ENCODE results near the gene CLEC12A. TPM values are rescaled to one million over a fixed set of nuclear protein-coding genes. Genes with fewer than 3 reads are reported as not detected.

CLEC12A gene
- not detected in 2 replicates for total RNA-seq

DNA sequence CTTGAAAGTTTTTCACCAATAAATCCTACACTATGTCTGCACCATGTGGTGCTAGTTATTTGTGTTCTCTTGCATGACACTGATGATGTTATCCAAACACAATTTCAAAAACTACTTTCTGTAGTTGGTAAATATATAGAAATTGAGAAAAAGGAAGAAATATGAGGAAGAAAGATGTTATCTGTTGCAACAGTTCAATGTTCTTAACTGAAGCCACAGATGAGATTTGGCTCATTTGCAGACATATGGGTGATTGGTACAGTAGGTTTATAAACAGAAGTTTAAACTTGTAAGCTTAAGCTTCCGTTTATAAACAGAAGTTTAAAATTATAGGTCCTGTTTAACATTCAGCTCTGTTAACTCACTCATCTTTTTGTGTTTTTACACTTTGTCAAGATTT, at the start of gene CLEC12A:
CLEC12A (plus strand) TSS at position 229 of the 400 bp plus-strand sequence. CDS start 188 bp downstream, outside the sequence.

GRCh38 chr12:9932270-9932669, 38.9 kb upstream of the CLEC12A start, which contains the start of gene CLEC2A:
TSS of gene CLEC2A (minus strand) at chr12:9932370. CDS start at chr12:9932329, 41 bp downstream.

DNA sequence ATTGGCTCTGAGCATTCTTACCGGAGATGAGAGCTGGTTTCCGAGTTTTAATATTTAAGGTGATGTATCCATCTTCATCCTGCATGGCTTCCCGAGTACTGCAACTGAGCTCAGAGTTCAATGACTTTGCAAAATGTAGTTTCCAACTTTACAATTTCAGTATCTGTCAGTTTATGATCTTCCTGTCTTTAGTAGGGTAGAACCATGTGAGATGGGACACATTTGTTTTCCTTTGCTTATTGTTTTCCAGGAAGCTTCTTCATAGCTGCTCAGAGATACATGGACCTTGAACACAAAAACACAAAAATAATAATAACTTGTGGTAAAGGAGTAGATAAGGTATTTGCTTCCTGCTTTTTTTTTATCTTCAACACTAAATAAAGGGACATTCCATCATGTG, 27.8 kb downstream of the CLEC12A start, which contains the start of gene CLEC1B:
CLEC1B (minus strand) TSS at position 106 of the 400 bp plus-strand sequence; CDS start at position 85, 21 bp downstream.

GRCh38 chr12:10030446-10030845, 59.2 kb downstream of the CLEC12A start, which contains the start of gene CLEC9A:
TSS of gene CLEC9A (plus strand) at chr12:10030682. CDS start at chr12:10052688, 22,006 bp downstream.

Other genes starting within 250 kb of the CLEC12A start
- not detected in 2 replicates for gene CLECL1, start 238.3 kb upstream of the CLEC12A start, total RNA-seq
- gene CD69, start 210.5 kb upstream of the CLEC12A start, total RNA-seq, result 0.14 TPM in 1 of 2 replicates, not detected in the other
- 0.18 and 0.43 TPM in 2 replicates for gene KLRF1, start 143.9 kb upstream of the CLEC12A start, total RNA-seq
- gene CLEC2B, start 102.1 kb upstream of the CLEC12A start, total RNA-seq, result 22.3 and 25.7 TPM in 2 replicates
- gene KLRF2, start 89.9 kb upstream of the CLEC12A start, total RNA-seq, result not detected in 2 replicates
- not detected in 2 replicates for gene CLEC2A, start 39.0 kb upstream of the CLEC12A start, total RNA-seq
- gene CLEC1B, start 27.7 kb downstream of the CLEC12A start, total RNA-seq, result not detected in 2 replicates
- gene CLEC12B, start 39.2 kb downstream of the CLEC12A start, total RNA-seq, result not detected in 2 replicates
- not detected in 2 replicates for gene CLEC9A, start 59.3 kb downstream of the CLEC12A start, total RNA-seq
- gene CLEC1A, start 127.6 kb downstream of the CLEC12A start, total RNA-seq, result 0.09 TPM in 1 of 2 replicates, not detected in the other
- 0.14 TPM in 1 of 2 replicates, not detected in the other for gene CLEC7A, start 158.8 kb downstream of the CLEC12A start, total RNA-seq
- gene OLR1, start 200.7 kb downstream of the CLEC12A start, total RNA-seq, result 0.92 and 3.1 TPM in 2 replicates
- 0.09 and 0.14 TPM in 2 replicates for gene TMEM52B, start 207.6 kb downstream of the CLEC12A start, total RNA-seq
- 71.4 and 77.6 TPM in 2 replicates for gene GABARAPL1, start 241.5 kb downstream of the CLEC12A start, total RNA-seq